ENCODE data around the gene APLP1.
A peak's percentile ranks its signal among the peaks of the same experiment; 100 is the strongest.
"Not testable (repeated sequence)": the region's sequence is repeated elsewhere in the genome, so short reads cannot be mapped to it uniquely, and the experiment has no call there.

The APLP1 gene

GRCh38 chr19:35905178-35905727, 36.9 kb downstream of the APLP1 start:
- no peak for DNase-seq

DNA sequence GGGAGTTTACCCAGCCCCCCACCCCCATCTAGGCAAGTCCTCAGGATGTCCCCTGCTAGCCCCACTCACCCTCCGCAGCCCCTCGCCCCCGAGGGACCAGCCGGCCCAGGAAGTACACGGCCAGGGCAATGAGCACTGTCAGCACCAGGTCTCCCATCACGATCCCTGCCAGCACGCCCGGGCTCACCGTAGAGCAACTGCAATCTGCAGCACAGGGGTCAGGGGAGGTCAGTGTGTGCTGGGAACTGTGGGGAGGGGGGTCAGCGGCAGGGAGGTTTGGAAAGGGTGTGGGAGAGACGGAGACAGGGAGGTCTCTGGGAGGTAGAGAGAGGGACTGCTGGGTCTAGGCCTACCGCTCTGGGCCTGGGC, 39.0 kb downstream of the APLP1 start:
- DNase-seq, result no peak

GRCh38 chr19:35908010-35908441, 39.7 kb downstream of the APLP1 start, which contains the start of gene TYROBP:
Gene TYROBP, minus strand, starts transcription at chr19:35908295. Its CDS starts 67 bp downstream, at chr19:35908228.
- DNase-seq, result no peak

DNA sequence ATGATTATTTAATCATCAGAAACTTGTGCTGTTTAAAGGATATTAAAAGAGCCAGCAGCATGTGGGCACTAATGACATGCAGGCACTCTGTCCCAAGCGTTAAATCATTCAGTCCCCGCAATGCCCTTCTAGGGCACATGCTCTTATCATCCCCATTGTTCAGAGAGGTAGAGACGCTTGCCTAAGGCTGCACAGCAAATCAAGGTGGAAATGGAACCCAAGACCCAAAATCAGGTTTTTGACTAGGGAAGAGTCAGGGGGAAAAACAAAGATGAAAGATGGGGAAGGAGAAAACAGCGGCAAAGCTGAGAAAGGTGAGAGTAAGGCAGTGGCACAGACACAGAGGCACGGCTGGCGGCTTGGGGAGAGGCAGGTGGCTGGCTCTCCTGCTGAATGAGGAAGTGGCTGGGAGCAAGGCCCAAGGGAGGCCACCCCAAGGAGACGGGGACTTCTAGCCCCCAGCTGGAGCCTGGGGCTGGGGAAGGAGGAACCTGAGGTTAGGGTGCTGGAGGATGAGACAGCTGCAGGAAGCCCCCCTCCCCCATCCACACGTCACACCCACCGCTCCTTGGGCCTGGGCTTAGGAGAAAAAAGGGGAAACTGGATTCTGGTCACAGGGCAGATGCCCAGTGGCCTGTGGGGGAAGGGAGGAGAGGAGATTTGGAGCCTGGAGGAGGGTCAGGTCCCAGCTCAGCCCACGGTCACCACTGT, 40.8 kb downstream of the APLP1 start:
- DNase-seq, result no peak

GRCh38 chr19:35909684-35910035, 41.3 kb downstream of the APLP1 start:
- no peak for DNase-seq

- not testable (repeated sequence) for DNase-seq
Observed at GRCh38 chr19:35910355-35910754, 42.0 kb downstream of the APLP1 start.

DNA sequence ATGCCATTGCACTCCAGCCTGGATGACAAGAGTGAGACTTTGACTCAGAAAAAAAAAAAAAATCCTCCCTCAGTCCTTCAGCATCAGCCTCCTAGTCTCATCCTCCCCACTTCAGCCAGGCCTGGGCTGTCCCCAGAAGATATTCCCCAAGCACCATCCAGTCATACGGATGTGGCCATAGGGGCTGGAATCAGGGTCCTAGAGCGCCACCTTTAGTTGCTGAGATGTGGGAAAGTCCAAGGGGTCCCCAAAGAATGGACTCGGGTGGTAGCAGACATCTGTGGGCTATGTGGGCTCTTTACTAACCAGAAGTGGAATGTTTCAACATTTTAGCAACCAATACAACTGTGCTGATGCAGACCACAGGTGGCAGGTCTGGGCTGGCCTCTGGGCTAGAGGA, 42.8 kb downstream of the APLP1 start:
- no peak for DNase-seq

DNA sequence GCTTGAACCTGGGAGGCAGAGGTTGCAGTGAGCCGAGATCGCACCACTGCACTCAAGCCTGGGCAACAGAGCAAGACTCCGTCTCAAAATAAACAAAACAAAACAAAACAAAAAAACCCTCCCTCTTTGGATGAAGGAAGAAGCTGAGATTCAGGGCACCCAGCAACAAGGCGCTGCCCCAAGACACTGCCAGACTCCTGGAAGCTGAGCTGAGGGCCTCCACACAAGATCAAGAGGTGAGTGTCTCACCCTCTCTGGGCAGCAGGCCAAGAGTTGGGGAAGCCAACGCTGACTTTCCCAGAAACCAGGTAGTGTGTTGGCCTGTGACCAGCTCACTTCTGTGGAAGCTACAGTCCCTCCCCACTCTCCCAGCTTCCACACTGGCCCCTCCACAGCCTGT, 43.4 kb downstream of the APLP1 start:
- no peak for DNase-seq

- DNase-seq, result peak; percentile 22
Observed at GRCh38 chr19:35913589-35913988, 45.2 kb downstream of the APLP1 start.

- DNase-seq, result no peak
Observed at GRCh38 chr19:35915443-35915842, 47.1 kb downstream of the APLP1 start.

GRCh38 chr19:35919306-35919705, 50.9 kb downstream of the APLP1 start:
- no peak for DNase-seq

DNA sequence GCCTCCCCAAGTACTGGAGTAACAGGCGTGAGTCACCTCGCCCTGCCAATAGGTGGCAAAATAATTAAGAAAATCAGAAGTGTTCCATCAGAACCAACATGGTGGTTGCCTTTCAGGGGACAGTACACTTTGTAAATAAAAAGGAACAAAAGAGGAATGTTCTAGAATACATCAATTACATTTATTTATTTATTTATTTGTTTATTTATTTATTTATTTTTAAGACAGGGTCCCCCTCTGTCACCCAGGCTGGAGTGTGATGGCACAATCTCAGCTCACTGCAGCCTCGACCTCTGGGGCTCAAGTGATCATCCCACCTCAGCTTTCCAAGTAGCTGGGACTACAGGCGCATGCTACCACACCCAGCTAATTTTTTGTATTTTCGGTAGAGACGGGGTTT, 52.6 kb downstream of the APLP1 start:
- DNase-seq, result no peak

DNA sequence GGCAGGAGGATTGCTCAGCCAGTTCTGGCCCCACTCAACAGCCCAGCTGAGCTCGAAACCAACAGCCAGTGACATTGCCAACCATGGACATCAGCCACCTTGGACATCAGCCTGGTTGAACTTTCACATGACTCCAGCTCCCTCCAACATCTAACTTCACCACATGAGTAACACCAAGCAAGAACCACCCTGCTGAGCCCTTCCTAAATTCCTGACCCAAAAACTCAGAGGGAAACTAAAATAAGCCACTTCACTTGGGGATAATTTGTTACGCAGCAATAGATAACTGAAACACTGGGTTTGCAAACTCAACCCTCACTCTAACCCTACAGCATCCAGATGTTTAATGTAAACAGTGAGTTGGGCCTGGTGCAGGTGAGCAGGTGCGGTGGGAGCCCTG, 57.1 kb downstream of the APLP1 start:
- DNase-seq, result no peak

DNA sequence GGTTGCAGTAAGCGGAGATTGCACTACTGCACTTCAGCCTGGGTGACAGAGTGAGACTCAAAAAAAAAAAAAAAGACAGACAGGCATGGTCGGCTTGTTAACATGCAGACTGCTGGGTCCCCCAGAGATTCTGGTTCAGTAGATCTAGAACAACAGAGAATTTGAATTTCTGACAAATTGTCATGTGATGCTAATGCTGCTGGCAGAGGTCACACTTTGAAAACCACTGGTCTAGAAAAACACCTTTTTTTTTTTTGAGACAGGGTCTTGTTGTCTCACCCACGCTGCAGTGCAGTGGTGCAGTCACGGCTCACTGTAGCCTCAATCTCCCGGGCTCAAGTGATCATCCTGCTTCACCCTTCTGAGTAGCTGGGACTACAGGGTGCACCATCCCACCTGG, 60.1 kb downstream of the APLP1 start:
- no peak for DNase-seq
